ENCODE results near the gene YOD1.
"Not testable (repeated sequence)": the region's sequence is repeated elsewhere in the genome, so short reads cannot be mapped to it uniquely, and the experiment has no call there.

Gene YOD1

GRCh38 chr1:207048041-207048440 lies 3.0 kb downstream of the YOD1 start:
- no peak for FAIRE-seq

DNA sequence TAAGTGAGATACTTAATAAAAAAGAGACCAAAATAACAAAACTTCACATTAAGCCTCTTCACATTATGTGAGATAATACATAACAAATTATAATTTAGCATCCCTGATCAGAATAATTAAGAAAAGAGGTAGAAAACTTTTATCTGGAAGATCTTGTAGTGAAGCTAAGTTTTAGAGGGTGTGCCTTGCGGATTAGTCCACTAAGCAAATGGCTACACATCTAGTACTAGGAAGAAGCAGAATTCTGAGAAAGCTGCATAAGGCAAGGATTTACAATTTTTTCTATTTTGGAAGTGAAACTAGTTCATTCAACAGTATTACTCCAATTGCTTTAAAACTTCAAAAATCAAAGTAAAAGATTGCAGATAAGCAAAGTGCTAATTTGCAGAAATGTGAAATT lies 3.5 kb downstream of the YOD1 start:
- FAIRE-seq: no peak

- no peak for FAIRE-seq
These were observed 5.6 kb downstream of the YOD1 start for GRCh38 chr1:207045453-207045852.

GRCh38 chr1:207041397-207041796 lies 9.6 kb downstream of the YOD1 start:
- not testable (repeated sequence) for FAIRE-seq

GRCh38 chr1:207040181-207040533 lies 10.9 kb downstream of the YOD1 start:
- no peak for FAIRE-seq

GRCh38 chr1:207039380-207040180 lies 11.4 kb downstream of the YOD1 start:
- FAIRE-seq: peak; percentile 21

DNA sequence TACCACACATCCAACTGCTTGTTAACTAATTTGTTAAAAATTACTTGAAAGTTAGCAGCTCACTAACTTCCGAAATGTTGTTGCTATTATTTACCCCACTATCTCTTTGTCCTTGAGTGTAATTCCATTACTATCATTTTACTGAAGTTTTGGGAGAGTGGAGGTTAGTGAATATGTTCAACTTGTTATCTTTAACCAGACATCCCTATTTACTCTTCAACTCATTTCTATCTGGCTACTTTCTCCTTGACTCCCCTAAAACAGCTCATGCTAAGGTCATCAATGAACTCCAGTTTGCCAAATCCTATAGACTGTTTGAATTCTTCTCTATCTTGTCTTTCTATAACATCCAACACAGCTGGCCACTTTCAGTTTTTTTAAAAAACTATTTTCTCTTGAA lies 14.1 kb downstream of the YOD1 start:
- FAIRE-seq: no peak

- no peak for FAIRE-seq
These were observed 15.0 kb downstream of the YOD1 start for GRCh38 chr1:207035877-207036551.

DNA sequence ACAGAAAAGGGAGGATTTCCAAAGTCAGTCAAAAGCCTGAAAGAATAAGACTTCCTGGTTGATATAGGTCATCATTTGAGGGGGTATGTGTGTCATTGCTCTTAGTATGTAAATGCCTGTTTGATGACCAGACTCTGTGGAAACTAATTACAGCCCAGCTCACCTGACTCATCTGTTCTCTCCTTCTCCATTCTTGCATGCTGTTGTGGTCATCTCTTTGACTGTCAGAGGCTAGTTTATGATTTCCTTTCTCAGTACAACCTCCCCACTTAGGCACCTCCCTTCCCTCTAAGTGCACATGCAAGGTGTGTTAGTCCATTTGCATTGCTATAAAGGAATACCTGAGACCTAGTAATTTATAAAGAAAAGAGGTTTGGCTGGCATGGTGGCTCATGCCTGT lies 16.0 kb downstream of the YOD1 start:
- FAIRE-seq: no peak

DNA sequence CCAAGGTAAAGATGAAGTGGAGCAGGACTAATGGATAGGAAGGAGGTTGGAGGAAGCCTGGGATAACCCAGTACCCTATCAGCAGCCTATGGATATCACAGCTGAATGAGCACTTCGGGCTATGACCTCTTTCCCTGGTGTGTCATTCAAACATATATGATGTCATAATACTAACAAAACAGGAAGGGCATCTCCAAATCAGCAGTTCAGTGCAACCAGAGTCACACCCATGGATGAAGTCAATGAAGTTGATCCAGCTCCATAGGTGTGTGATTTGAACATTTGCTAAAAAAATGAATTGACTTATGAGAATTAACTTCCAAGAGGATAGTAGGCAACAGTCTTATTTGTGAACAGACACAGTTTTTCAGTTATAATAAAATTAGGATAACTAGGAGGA lies 16.8 kb downstream of the YOD1 start:
- no peak for FAIRE-seq

- FAIRE-seq: no peak
These were observed 17.7 kb downstream of the YOD1 start for GRCh38 chr1:207033302-207033701.

DNA sequence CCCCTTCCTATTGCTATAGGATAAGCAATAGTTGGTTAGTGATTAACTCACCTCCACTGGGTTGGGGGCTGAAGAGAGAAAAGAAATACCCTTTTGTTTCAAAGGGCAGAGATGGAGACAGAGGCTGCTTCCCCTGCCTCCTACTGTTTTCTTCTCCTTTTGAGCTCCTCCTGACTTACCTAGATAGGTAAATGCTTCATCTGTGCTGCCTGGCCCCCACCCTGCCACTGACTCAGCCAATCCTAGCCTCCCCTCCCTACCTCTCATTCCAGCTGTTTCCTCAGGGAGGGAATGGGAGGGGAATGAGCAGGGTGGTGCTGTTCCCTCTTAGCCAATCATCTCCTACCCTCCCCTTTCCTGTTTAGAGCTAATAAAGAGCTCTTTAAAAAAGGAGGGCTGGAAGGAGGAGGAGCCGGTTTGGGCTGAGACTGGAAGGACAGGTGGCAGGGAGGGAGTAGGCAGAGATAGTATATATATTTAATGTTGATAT lies 18.4 kb downstream of the YOD1 start, which contains the start of gene C1orf116:
Gene C1orf116 (minus strand): TSS at position 229 of the 490 bp plus-strand sequence. CDS start 5,158 bp downstream, outside the sequence.
- FAIRE-seq: peak; percentile 84

- FAIRE-seq: peak; percentile 84
These were observed 19.3 kb downstream of the YOD1 start for GRCh38 chr1:207031632-207032264.

DNA sequence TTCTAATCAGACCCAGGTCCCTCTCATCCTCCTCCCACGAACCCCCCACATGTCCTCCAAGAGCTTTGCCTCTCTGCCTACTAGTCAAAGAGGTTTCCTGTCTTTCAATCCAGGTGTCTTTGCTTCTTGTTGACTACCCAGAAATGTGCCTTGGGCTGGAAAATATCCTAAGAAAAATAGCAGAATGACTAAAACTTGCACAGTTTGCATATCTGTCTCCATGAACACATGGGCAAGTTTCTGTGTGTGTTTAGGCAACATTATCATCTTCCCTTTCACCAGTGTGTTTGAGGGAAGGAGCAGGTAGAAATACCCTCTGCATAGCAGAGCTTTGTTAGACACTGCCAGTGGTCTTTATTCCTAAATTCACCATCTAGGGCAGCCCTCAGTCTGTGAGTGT lies 20.0 kb downstream of the YOD1 start:
- no peak for FAIRE-seq

DNA sequence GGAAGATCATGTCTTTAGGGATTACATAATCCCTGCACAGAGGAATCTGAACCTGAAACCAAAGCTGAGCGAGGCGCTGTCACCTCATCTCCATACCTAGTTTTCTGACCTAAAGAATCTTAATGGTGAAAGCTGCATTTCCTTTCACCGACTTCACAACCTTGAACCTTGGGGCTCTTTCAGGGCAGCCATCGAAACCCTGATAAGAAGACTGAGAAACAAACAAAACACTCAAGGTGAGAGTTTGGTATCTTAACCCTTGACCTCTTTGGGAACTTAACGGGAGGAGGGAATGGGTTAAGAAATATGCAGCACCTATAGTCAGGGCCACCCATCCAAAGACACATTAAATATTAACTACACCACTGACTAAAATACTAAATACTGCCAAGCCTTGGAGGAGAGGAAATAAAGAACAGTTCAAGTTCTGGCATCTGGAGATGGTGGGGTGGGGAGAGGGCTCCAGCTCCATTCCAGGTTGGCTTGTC lies 20.4 kb downstream of the YOD1 start:
- FAIRE-seq: no peak

DNA sequence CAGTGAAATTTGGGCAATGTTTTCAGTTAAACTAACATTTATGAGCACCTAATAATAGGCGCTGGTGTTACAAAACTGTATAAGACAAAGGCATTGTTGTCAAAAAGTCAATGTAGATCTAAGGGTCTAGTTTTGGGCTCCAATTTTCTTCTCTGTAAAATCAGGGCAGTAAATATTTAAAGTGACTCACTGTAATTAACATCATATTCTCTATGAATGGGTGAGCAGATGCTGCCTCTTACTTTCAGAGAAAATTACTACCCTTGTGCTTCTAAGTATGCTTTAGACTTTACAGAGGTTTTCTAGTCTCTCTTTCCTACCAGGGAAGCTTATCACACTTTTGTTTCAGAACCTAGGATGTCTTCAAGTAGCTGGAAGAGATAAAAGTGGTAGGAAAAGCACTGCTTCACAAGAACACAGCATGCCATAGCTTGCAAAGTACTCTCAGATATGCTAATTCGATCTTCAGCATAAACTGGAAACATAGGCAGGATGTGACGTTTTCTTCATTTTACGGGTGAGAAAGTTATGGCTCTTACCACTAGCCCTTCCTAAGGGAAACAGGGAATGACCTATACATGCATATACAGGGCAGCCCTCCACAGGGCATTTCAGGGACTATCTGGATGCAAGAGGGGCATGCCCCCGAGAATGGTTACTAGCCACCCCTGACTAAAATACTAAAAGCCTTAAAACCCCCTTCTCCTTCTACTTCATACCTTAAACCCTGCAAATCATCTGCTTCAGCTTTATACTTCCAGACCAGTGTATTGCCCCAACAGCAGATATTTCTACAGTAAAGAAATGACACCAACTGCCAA lies 21.1 kb downstream of the YOD1 start:
- no peak for FAIRE-seq

- FAIRE-seq: no peak
These were observed 21.9 kb downstream of the YOD1 start for GRCh38 chr1:207028884-207029650.

- FAIRE-seq: no peak
These were observed 23.1 kb downstream of the YOD1 start for GRCh38 chr1:207027921-207028320.

DNA sequence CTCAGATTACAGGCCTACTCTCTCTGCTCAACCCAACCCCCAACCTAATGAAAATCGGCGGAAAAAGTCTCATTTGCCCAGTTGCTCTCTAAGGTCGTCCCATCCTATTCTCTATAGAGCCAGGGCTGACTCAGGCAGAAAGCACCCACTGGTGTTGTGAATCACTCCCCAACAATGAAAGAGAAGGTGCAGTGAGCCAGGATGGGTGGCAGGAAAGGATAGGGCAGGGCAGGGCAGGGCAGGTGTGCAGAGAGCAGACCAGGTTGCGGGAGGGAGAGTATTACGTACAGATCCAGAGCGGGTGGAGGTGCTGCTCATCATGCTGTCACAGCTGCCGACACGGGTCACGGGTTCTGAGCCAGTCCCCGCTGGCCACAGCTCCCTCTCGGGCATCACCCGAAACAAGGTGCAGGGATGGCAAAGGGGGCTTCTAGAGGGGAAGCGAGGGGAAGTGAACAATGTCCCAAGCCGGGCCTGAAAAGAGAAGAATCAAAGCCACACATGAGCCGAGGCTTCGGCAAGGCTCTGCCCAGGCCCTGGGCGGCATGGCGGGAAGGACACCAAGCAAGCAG lies 23.7 kb downstream of the YOD1 start:
- no peak for FAIRE-seq

GRCh38 chr1:207026104-207026534 lies 24.9 kb downstream of the YOD1 start:
- FAIRE-seq: no peak

GRCh38 chr1:207025146-207025880 lies 25.7 kb downstream of the YOD1 start:
- no peak for FAIRE-seq

All from islet of Langerhans (tissue), 1 donor.